IMR-90 (cell line): ENCODE data around the gene WEE2. TPM values are rescaled to one million over a fixed set of nuclear protein-coding genes. Genes with fewer than 3 reads are reported as not detected.

Experiments used
- ATAC-seq: fragments of 200-7000 bp; cut with Tn5 transposase; 2 replicates; pipeline ENCODE4 v1.9.1; 2020; ENCODE audit warnings: low read depth, mild to moderate bottlenecking, moderate library complexity
- BruUV-seq: library from RNA; stranded (reverse); fragments of 400-500 nt; replicated peaks from 2 replicates; lab custom pipeline; 2021; lab: Mats Ljungman, UMichigan
- CTCF ChIA-PET: fragments of 300-600 bp; formaldehyde crosslinking; extraction: SDS; loops from one replicate; lab custom pipeline; 2021; ENCODE audit warnings: antibody characterized with exemption; lab: Yijun Ruan, JAX
- POLR2A ChIA-PET: fragments of 300-600 bp; sonication (Branson Sonifier 250); formaldehyde crosslinking; loops from one replicate; lab custom pipeline; 2022; ENCODE audit warnings: antibody characterized with exemption; ENCODE audit not compliant: unreplicated experiment; lab: Charles Lee
- DNase-seq: peaks from one replicate; pipeline ENCODE4 v3.0.0; 2013
- H2AFZ ChIP-seq: replicated peaks from 2 replicates; pipeline ENCODE3; 2013; ENCODE audit warnings: low read length, mild to moderate bottlenecking; ENCODE audit not compliant: poor library complexity
- H2AK5ac ChIP-seq: 2 replicates; pipeline ENCODE4 v1.6.1; 2013; ENCODE audit warnings: low read depth, low read length, inconsistent platforms
- H2AK9ac ChIP-seq: replicated peaks from 2 replicates; pipeline ENCODE3; 2013; ENCODE audit warnings: mild to moderate bottlenecking, low read depth, low read length, moderate library complexity; ENCODE audit not compliant: poor library complexity
- H2BK120ac ChIP-seq: 2 replicates; pipeline ENCODE4 v1.6.1; 2013; ENCODE audit warnings: low read depth, low read length, inconsistent platforms
- H2BK15ac ChIP-seq: 3 replicates; pipeline ENCODE4 v1.6.1; 2013; ENCODE audit warnings: low read depth, low read length, inconsistent platforms
- H2BK20ac ChIP-seq: 2 replicates; pipeline ENCODE4 v1.6.1; 2013; ENCODE audit warnings: low read depth, mild to moderate bottlenecking, inconsistent platforms, low read length, moderate library complexity
- H2BK5ac ChIP-seq: 2 replicates; pipeline ENCODE4 v1.6.1; 2013; ENCODE audit warnings: mild to moderate bottlenecking, low read depth, low read length, inconsistent platforms; ENCODE audit not compliant: poor library complexity, severe bottlenecking
- H3K14ac ChIP-seq: replicated peaks from 2 replicates; pipeline ENCODE4 v1.6.1; 2013; ENCODE audit warnings: low read depth, low read length, inconsistent platforms
- H3K18ac ChIP-seq: 2 replicates; pipeline ENCODE4 v1.6.1; 2013; ENCODE audit warnings: low read depth, low read length, control low read depth
- H3K23ac ChIP-seq: 2 replicates; pipeline ENCODE4 v1.6.1; 2013; ENCODE audit warnings: low read depth, low read length, inconsistent platforms
- H3K27ac ChIP-seq: 2 replicates; pipeline ENCODE4 v1.5.1; 2013; ENCODE audit warnings: mild to moderate bottlenecking, control low read depth, low read length; ENCODE audit not compliant: insufficient read depth
- H3K27me3 ChIP-seq: 2 replicates; pipeline ENCODE4 v1.6.1; 2013; ENCODE audit warnings: low read length; ENCODE audit not compliant: control insufficient read depth, insufficient read depth
- H3K36me3 ChIP-seq: 2 replicates; pipeline ENCODE4 v1.6.1; 2013; ENCODE audit warnings: low read length, mixed read lengths; ENCODE audit not compliant: control insufficient read depth, insufficient read depth
- H3K4ac ChIP-seq: 2 replicates; pipeline ENCODE4 v1.6.1; 2013; ENCODE audit warnings: low read depth, low read length, inconsistent platforms
- H3K4me1 ChIP-seq: 2 replicates; pipeline ENCODE4 v1.6.1; 2013; ENCODE audit warnings: low read length, mixed read lengths; ENCODE audit not compliant: control insufficient read depth, insufficient read depth
- H3K4me2 ChIP-seq: 2 replicates; pipeline ENCODE4 v1.6.1; 2013; ENCODE audit warnings: low read depth, mild to moderate bottlenecking, control low read depth, low read length, moderate library complexity
- H3K4me3 ChIP-seq: 2 replicates; pipeline ENCODE4 v1.5.1; 2013; ENCODE audit warnings: low read depth, mild to moderate bottlenecking, control low read depth, low read length, moderate library complexity; ENCODE audit not compliant: insufficient read depth
- H3K56ac ChIP-seq: 2 replicates; pipeline ENCODE4 v1.6.1; 2013; ENCODE audit warnings: low read length, inconsistent platforms; ENCODE audit not compliant: insufficient read depth; ENCODE audit errors: extremely low read depth
- H3K79me1 ChIP-seq, 2 experiments: 2 replicates each; pipeline ENCODE4 v1.6.1; 2013; ENCODE audit warnings: low read length in 2 of 2, inconsistent platforms in 1 of 2, low read depth in 1 of 2
- H3K9ac ChIP-seq: 2 replicates; pipeline ENCODE4 v1.6.1; 2013; ENCODE audit warnings: low read depth, low read length, control low read depth
- H3K9me1 ChIP-seq: 2 replicates; pipeline ENCODE4 v1.6.1; 2013; ENCODE audit warnings: low read length, inconsistent platforms; ENCODE audit not compliant: insufficient read depth
- H3K9me3 ChIP-seq: 2 replicates; pipeline ENCODE4 v1.6.1; 2013; ENCODE audit warnings: low read length; ENCODE audit not compliant: control insufficient read depth, insufficient read depth
- H4K20me1 ChIP-seq: 2 replicates; pipeline ENCODE4 v1.6.1; 2013; ENCODE audit warnings: low read length, inconsistent platforms; ENCODE audit not compliant: insufficient read depth
- H4K5ac ChIP-seq: 2 replicates; pipeline ENCODE4 v1.6.1; 2013; ENCODE audit warnings: mild to moderate bottlenecking, low read depth, low read length, control low read depth
- H4K8ac ChIP-seq, 2 experiments: 2 replicates each; pipeline ENCODE4 v1.6.1; 2013; ENCODE audit warnings: low read depth in 2 of 2, low read length in 2 of 2, control low read depth in 1 of 2, inconsistent platforms in 1 of 2
- H4K91ac ChIP-seq: 2 replicates; pipeline ENCODE4 v1.6.1; 2013; ENCODE audit warnings: low read depth, low read length, inconsistent platforms; ENCODE audit not compliant: insufficient read depth
- BHLHE40 ChIP-seq: fragments of 150-350 bp; IDR thresholded peaks from 2 replicates; pipeline ENCODE4 v1.6.1; 2016; ENCODE audit warnings: mild to moderate bottlenecking, low read depth, low read length
- CEBPB ChIP-seq: IDR thresholded peaks from 2 replicates; pipeline ENCODE4 v1.6.1; 2012; ENCODE audit warnings: low read depth, low read length, improper control_type of control experiment
- CHD1 ChIP-seq: IDR thresholded peaks from 2 replicates; pipeline ENCODE4 v1.6.1; 2012; ENCODE audit warnings: low read depth, low read length, improper control_type of control experiment
- FOS ChIP-seq: fragments of 150-350 bp; IDR thresholded peaks from 2 replicates; pipeline ENCODE4 v1.6.1; 2016; ENCODE audit warnings: low read depth, low read length
- MAFK ChIP-seq: IDR thresholded peaks from 2 replicates; pipeline ENCODE4 v1.6.1; 2012; ENCODE audit warnings: low read depth, low read length, improper control_type of control experiment
- MAZ ChIP-seq: IDR thresholded peaks from 2 replicates; pipeline ENCODE4 v1.6.1; 2012; ENCODE audit warnings: low read depth, mild to moderate bottlenecking, low read length, improper control_type of control experiment, moderate library complexity, borderline replicate concordance
- MXI1 ChIP-seq: IDR thresholded peaks from 2 replicates; pipeline ENCODE4 v1.6.1; 2012; ENCODE audit warnings: low read depth, mild to moderate bottlenecking, low read length, moderate library complexity, borderline replicate concordance
- NFE2L2 ChIP-seq: fragments of 150-350 bp; IDR thresholded peaks from 2 replicates; pipeline ENCODE4 v1.6.1; 2016; ENCODE audit warnings: low read depth, mild to moderate bottlenecking, low read length
- POLR2A ChIP-seq: IDR thresholded peaks from 2 replicates; pipeline ENCODE4 v1.6.1; 2012; ENCODE audit warnings: mild to moderate bottlenecking, low read depth, low read length
- RAD21 ChIP-seq: IDR thresholded peaks from 2 replicates; pipeline ENCODE4 v1.6.1; 2012; ENCODE audit warnings: low read length, improper control_type of control experiment
- RCOR1 ChIP-seq: IDR thresholded peaks from 2 replicates; pipeline ENCODE4 v1.6.1; 2012; ENCODE audit warnings: mild to moderate bottlenecking, low read length, improper control_type of control experiment; ENCODE audit not compliant: insufficient replicate concordance
- RFX5 ChIP-seq: IDR thresholded peaks from 2 replicates; pipeline ENCODE4 v1.8.0; 2012; ENCODE audit warnings: low read depth, mild to moderate bottlenecking, low read length, moderate library complexity
- SMC3 ChIP-seq: fragments of 150-350 bp; IDR thresholded peaks from 2 replicates; pipeline ENCODE4 v1.6.1; 2016; ENCODE audit warnings: low read depth, mild to moderate bottlenecking, antibody characterized with exemption, low read length, moderate library complexity
- WGBS, 2 experiments: methylation state at CpG; one replicate each; pipeline versions ENCODE4 v1.1.5 to v1.1.7; 2013; ENCODE audit warnings: missing lambda C conversion rate in 2 of 2; ENCODE audit not compliant: insufficient read length in 1 of 2; ENCODE audit errors: extremely low coverage in 2 of 2; 5-methylcytosine and 5-hydroxymethylcytosine counted together
- dilution Hi-C: fragments of 300-500 bp; cut with HindIII; formaldehyde crosslinking; loops from one replicate; pipeline ENCODE4 v1.14.3; 2018; ENCODE audit warnings: low sequenced_read_pairs; ENCODE audit not compliant: unreplicated experiment
- in situ Hi-C: fragments of 300-500 bp; cut with MboI; formaldehyde crosslinking; loops from 3 replicates; pipeline ENCODE4 v1.14.3; 2019; ENCODE audit warnings: low sequenced_read_pairs, inconsistent platforms, mixed read lengths
- intact Hi-C: fragments of 100-400 bp; cut with micrococcal nuclease; formaldehyde crosslinking; loops from 2 replicates; pipeline ENCODE4 v1.10.0; 2022
- polyA plus RNA-seq, 3 experiments: library from polyadenylated mRNA; depleted of rRNA; stranded (reverse); fragments of >200 nt; gene quantifications; 2 replicates each; pipeline ENCODE4 v1.2.3, GENCODE V29; 2012; ENCODE audit warnings: low replicate concordance in 1 of 3
- total RNA-seq: library from RNA; depleted of rRNA; stranded (reverse); fragments of >200 nt; gene quantifications from 2 replicates; pipeline ENCODE4 v1.2.3, GENCODE V29; 2012
- TF ChIP-seq, protein P1 (sequence below): fragments of 150-350 bp; IDR thresholded peaks from 2 replicates; pipeline ENCODE4 v1.6.1; 2016; ENCODE audit warnings: low read depth, mild to moderate bottlenecking, low read length, moderate library complexity, borderline replicate concordance
- TF ChIP-seq, protein P2 (sequence below): fragments of 150-350 bp; IDR thresholded peaks from 2 replicates; pipeline ENCODE4 v1.6.1; 2017; ENCODE audit warnings: mild to moderate bottlenecking, antibody characterized with exemption, low read length, low read depth
- TF ChIP-seq, protein P3 (sequence below): conservative IDR thresholded peaks from 2 replicates; pipeline ENCODE4 v1.5.1; 2012; ENCODE audit warnings: mild to moderate bottlenecking, low read depth, low read length, improper control_type of control experiment

Gene WEE2
- total and polyA plus RNA-seq, 2 of the 4 experiments (the other 2 are of a cell fraction) = not detected

- H3K4me3 ChIP-seq = no peak overlapping the region
- H3K27ac ChIP-seq = no peak overlapping the region
- H3K18ac ChIP-seq = no peak overlapping the region
- no peak overlapping the region for H2AK5ac ChIP-seq
- H2BK5ac ChIP-seq = no peak overlapping the region
- peaks cover 8 to 11% of the 10 kb centered on the region in 2 experiments; a peak in 2 of 4 replicates for H3K79me1 ChIP-seq
- no peak overlapping the region; the same call in 1 of the 2 replicates for H3K4me2 ChIP-seq
- ChIA-PET CTCF (no interaction called here), POLR2A (no interaction called here)
- H3K9me1 ChIP-seq = no peaks in the 10 kb centered on the region
- H4K8ac ChIP-seq = no peak overlapping the region
- no peak overlapping the region for H3K9ac ChIP-seq
- H4K91ac ChIP-seq = no peak overlapping the region
- DNase-seq (no peak), ATAC-seq (no peak)
- no peak overlapping the region for H2BK20ac ChIP-seq
- no peaks in the 10 kb centered on the region for H3K9me3 ChIP-seq
- peaks cover 1% of the 10 kb centered on the region; the same call in 1 of the 2 replicates for H3K4me1 ChIP-seq
- H3K14ac ChIP-seq = no peak overlapping the region
- in situ Hi-C loops = no loop called here
- TF ChIP-seq SMC3 (no peak), NFE2L2 (no peak), MXI1 (no peak), RAD21 (no peak), CHD1 (no peak), RCOR1 (no peak), MAFK (no peak), CEBPB (no peak), FOS (no peak), MAZ (no peak), RFX5 (no peak), POLR2A (no peak), BHLHE40 (no peak)
- TF ChIP-seq, protein P1, sequence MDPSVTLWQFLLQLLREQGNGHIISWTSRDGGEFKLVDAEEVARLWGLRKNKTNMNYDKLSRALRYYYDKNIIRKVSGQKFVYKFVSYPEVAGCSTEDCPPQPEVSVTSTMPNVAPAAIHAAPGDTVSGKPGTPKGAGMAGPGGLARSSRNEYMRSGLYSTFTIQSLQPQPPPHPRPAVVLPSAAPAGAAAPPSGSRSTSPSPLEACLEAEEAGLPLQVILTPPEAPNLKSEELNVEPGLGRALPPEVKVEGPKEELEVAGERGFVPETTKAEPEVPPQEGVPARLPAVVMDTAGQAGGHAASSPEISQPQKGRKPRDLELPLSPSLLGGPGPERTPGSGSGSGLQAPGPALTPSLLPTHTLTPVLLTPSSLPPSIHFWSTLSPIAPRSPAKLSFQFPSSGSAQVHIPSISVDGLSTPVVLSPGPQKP = no peak
- TF ChIP-seq, protein P2, sequence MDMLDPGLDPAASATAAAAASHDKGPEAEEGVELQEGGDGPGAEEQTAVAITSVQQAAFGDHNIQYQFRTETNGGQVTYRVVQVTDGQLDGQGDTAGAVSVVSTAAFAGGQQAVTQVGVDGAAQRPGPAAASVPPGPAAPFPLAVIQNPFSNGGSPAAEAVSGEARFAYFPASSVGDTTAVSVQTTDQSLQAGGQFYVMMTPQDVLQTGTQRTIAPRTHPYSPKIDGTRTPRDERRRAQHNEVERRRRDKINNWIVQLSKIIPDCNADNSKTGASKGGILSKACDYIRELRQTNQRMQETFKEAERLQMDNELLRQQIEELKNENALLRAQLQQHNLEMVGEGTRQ = no peak
- TF ChIP-seq, protein P3, sequence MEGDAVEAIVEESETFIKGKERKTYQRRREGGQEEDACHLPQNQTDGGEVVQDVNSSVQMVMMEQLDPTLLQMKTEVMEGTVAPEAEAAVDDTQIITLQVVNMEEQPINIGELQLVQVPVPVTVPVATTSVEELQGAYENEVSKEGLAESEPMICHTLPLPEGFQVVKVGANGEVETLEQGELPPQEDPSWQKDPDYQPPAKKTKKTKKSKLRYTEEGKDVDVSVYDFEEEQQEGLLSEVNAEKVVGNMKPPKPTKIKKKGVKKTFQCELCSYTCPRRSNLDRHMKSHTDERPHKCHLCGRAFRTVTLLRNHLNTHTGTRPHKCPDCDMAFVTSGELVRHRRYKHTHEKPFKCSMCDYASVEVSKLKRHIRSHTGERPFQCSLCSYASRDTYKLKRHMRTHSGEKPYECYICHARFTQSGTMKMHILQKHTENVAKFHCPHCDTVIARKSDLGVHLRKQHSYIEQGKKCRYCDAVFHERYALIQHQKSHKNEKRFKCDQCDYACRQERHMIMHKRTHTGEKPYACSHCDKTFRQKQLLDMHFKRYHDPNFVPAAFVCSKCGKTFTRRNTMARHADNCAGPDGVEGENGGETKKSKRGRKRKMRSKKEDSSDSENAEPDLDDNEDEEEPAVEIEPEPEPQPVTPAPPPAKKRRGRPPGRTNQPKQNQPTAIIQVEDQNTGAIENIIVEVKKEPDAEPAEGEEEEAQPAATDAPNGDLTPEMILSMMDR = no peak
- H3K27me3 ChIP-seq = peaks cover 3% of the 10 kb centered on the region; the same call in 1 of the 2 replicates
- no peaks in the 10 kb centered on the region; the same call in 1 of the 2 replicates for H4K20me1 ChIP-seq
- peak overlapping the region; percentile 47 for H2AFZ ChIP-seq
- H2BK15ac ChIP-seq = no peak overlapping the region
- no peak overlapping the region for H3K4ac ChIP-seq
- no TSS peak for BruUV-seq
- H2BK120ac ChIP-seq = no peak overlapping the region
- no peak overlapping the region for H3K23ac ChIP-seq
- H2AK9ac ChIP-seq = no peak overlapping the region
- dilution Hi-C loops = no loop called here
- no peak overlapping the region for H3K56ac ChIP-seq
- H4K5ac ChIP-seq = no peak overlapping the region
- 100% methylated on average over 1 of the region's 5 CpGs; no CpG with 5 or more reads in 1 of the 2 experiments for WGBS, 2 experiments
- intact Hi-C loops = no loop called here
- no peaks in the 10 kb centered on the region for H3K36me3 ChIP-seq
Measured at GRCh38 chr7:141700296-141700847, 7.8 kb upstream of the WEE2 start.
